GM12892 (cell line): ENCODE data around the gene LMNB1. TPM values are rescaled to one million over a fixed set of nuclear protein-coding genes. Genes with fewer than 3 reads are reported as not detected.
"Not testable (repeated sequence)": the region's sequence is repeated elsewhere in the genome, so short reads cannot be mapped to it uniquely, and the experiment has no call there.

Source experiments
- DNase-seq: peaks from one replicate; pipeline ENCODE4 v3.0.0; 2011; ENCODE audit not compliant: insufficient read length
- FAIRE-seq: peaks from 2 replicates; lab custom pipeline; 2011; peaks lifted over from hg19 to GRCh38; lab: Jason Lieb, UNC
- POLR2A ChIP-seq: IDR thresholded peaks from 2 replicates; pipeline ENCODE4 v1.6.1; 2011; ENCODE audit warnings: low read depth, low read length, control low read depth
- POLR2AphosphoS5 ChIP-seq: IDR thresholded peaks from 2 replicates; pipeline ENCODE4 v1.6.1; 2011; ENCODE audit warnings: low read depth, low read length, control low read depth
- TAF1 ChIP-seq: IDR thresholded peaks from 2 replicates; pipeline ENCODE4 v1.6.1; 2011; ENCODE audit warnings: low read depth, mild to moderate bottlenecking, control low read depth, low read length, borderline replicate concordance
- polyA plus RNA-seq: library from polyadenylated mRNA; unstranded; fragments of >200 nt; gene quantifications from one replicate; pipeline ENCODE4 v1.2.1, GENCODE V29; 2012; ENCODE audit warnings: missing spikeins, inconsistent platforms; ENCODE audit not compliant: missing spikeins

The LMNB1 gene
- polyA plus RNA-seq: 87.7 TPM

GRCh38 chr5:126776499-126777256 lies at the start of gene LMNB1:
TSS of gene LMNB1 (plus strand) at chr5:126777136. CDS start at chr5:126777509, 373 bp downstream.
- DNase-seq: peak; percentile 75
- peak; percentile 97 for FAIRE-seq
- TF ChIP-seq POLR2AphosphoS5: peak; percentile 72
- TF ChIP-seq TAF1: peak; percentile 61; the same call in 1 of the 2 replicates
- TF ChIP-seq POLR2A: peak; percentile 73

- FAIRE-seq: no peak
- TF ChIP-seq TAF1 (no peak), POLR2AphosphoS5 (no peak), POLR2A (no peak)
- DNase-seq: no peak
Measured at GRCh38 chr5:126732716-126733115, 44.2 kb upstream of the LMNB1 start.

- not testable (repeated sequence) for FAIRE-seq, DNase-seq
Measured at GRCh38 chr5:126734573-126734972, 42.4 kb upstream of the LMNB1 start.

GRCh38 chr5:126736141-126736540 lies 40.8 kb upstream of the LMNB1 start:
- no peak for DNase-seq
- no peak for FAIRE-seq
- TF ChIP-seq TAF1: no peak
- no peak for TF ChIP-seq POLR2AphosphoS5
- TF ChIP-seq POLR2A: no peak

GRCh38 chr5:126741361-126741760 lies 35.6 kb upstream of the LMNB1 start:
- FAIRE-seq (no peak), DNase-seq (no peak)
- no peak for TF ChIP-seq TAF1
- TF ChIP-seq POLR2AphosphoS5: no peak
- TF ChIP-seq POLR2A: no peak

GRCh38 chr5:126742425-126742824 lies 34.5 kb upstream of the LMNB1 start:
- TF ChIP-seq POLR2AphosphoS5: no peak
- TF ChIP-seq TAF1: no peak
- no peak for TF ChIP-seq POLR2A
- FAIRE-seq (no peak), DNase-seq (no peak)

- FAIRE-seq (no peak), DNase-seq (no peak)
- TF ChIP-seq TAF1 (no peak), POLR2A (no peak), POLR2AphosphoS5 (no peak)
Measured at GRCh38 chr5:126744836-126745235, 32.1 kb upstream of the LMNB1 start.

GRCh38 chr5:126745259-126745992 lies 31.5 kb upstream of the LMNB1 start:
- no peak for DNase-seq
- TF ChIP-seq TAF1 (no peak), POLR2A (no peak), POLR2AphosphoS5 (no peak)
- no peak for FAIRE-seq

- DNase-seq: no peak
- FAIRE-seq: no peak
- TF ChIP-seq TAF1 (no peak), POLR2A (no peak), POLR2AphosphoS5 (no peak)
Measured at GRCh38 chr5:126746290-126746689, 30.6 kb upstream of the LMNB1 start.

- no peak for DNase-seq
- FAIRE-seq: no peak
- TF ChIP-seq POLR2A (no peak), POLR2AphosphoS5 (no peak), TAF1 (no peak)
Measured at GRCh38 chr5:126752081-126752785, 24.7 kb upstream of the LMNB1 start.

GRCh38 chr5:126753227-126753626 lies 23.7 kb upstream of the LMNB1 start:
- no peak for FAIRE-seq
- DNase-seq: no peak
- TF ChIP-seq POLR2AphosphoS5: no peak
- TF ChIP-seq TAF1: no peak
- TF ChIP-seq POLR2A: no peak
